IMR-90 (cell line): Measurements from ENCODE around the gene PLEKHG4. TPM values are rescaled to one million over a fixed set of nuclear protein-coding genes. Genes with fewer than 3 reads are reported as not detected.

ENCODE experiments used
- ATAC-seq: fragments of 200-7000 bp; cut with Tn5 transposase; 2 replicates; pipeline ENCODE4 v1.9.1; 2020; ENCODE audit warnings: low read depth, mild to moderate bottlenecking, moderate library complexity
- BruUV-seq: library from RNA; stranded (reverse); fragments of 400-500 nt; replicated peaks from 2 replicates; lab custom pipeline; 2021; lab: Mats Ljungman, UMichigan
- CTCF ChIA-PET: fragments of 300-600 bp; formaldehyde crosslinking; extraction: SDS; loops from one replicate; lab custom pipeline; 2021; ENCODE audit warnings: antibody characterized with exemption; lab: Yijun Ruan, JAX
- POLR2A ChIA-PET: fragments of 300-600 bp; sonication (Branson Sonifier 250); formaldehyde crosslinking; loops from one replicate; lab custom pipeline; 2022; ENCODE audit warnings: antibody characterized with exemption; ENCODE audit not compliant: unreplicated experiment; lab: Charles Lee
- DNase-seq: peaks from one replicate; pipeline ENCODE4 v3.0.0; 2013
- H2AFZ ChIP-seq: replicated peaks from 2 replicates; pipeline ENCODE3; 2013; ENCODE audit warnings: low read length, mild to moderate bottlenecking; ENCODE audit not compliant: poor library complexity
- H2AK5ac ChIP-seq: 2 replicates; pipeline ENCODE4 v1.6.1; 2013; ENCODE audit warnings: low read depth, low read length, inconsistent platforms
- H2AK9ac ChIP-seq: replicated peaks from 2 replicates; pipeline ENCODE3; 2013; ENCODE audit warnings: mild to moderate bottlenecking, low read depth, low read length, moderate library complexity; ENCODE audit not compliant: poor library complexity
- H2BK120ac ChIP-seq: 2 replicates; pipeline ENCODE4 v1.6.1; 2013; ENCODE audit warnings: low read depth, low read length, inconsistent platforms
- H2BK15ac ChIP-seq: 3 replicates; pipeline ENCODE4 v1.6.1; 2013; ENCODE audit warnings: low read depth, low read length, inconsistent platforms
- H2BK20ac ChIP-seq: 2 replicates; pipeline ENCODE4 v1.6.1; 2013; ENCODE audit warnings: low read depth, mild to moderate bottlenecking, inconsistent platforms, low read length, moderate library complexity
- H2BK5ac ChIP-seq: 2 replicates; pipeline ENCODE4 v1.6.1; 2013; ENCODE audit warnings: mild to moderate bottlenecking, low read depth, low read length, inconsistent platforms; ENCODE audit not compliant: poor library complexity, severe bottlenecking
- H3K14ac ChIP-seq: replicated peaks from 2 replicates; pipeline ENCODE4 v1.6.1; 2013; ENCODE audit warnings: low read depth, low read length, inconsistent platforms
- H3K18ac ChIP-seq: 2 replicates; pipeline ENCODE4 v1.6.1; 2013; ENCODE audit warnings: low read depth, low read length, control low read depth
- H3K23ac ChIP-seq: 2 replicates; pipeline ENCODE4 v1.6.1; 2013; ENCODE audit warnings: low read depth, low read length, inconsistent platforms
- H3K27ac ChIP-seq: 2 replicates; pipeline ENCODE4 v1.5.1; 2013; ENCODE audit warnings: mild to moderate bottlenecking, control low read depth, low read length; ENCODE audit not compliant: insufficient read depth
- H3K27me3 ChIP-seq: 2 replicates; pipeline ENCODE4 v1.6.1; 2013; ENCODE audit warnings: low read length; ENCODE audit not compliant: control insufficient read depth, insufficient read depth
- H3K36me3 ChIP-seq: 2 replicates; pipeline ENCODE4 v1.6.1; 2013; ENCODE audit warnings: low read length, mixed read lengths; ENCODE audit not compliant: control insufficient read depth, insufficient read depth
- H3K4ac ChIP-seq: 2 replicates; pipeline ENCODE4 v1.6.1; 2013; ENCODE audit warnings: low read depth, low read length, inconsistent platforms
- H3K4me1 ChIP-seq: 2 replicates; pipeline ENCODE4 v1.6.1; 2013; ENCODE audit warnings: low read length, mixed read lengths; ENCODE audit not compliant: control insufficient read depth, insufficient read depth
- H3K4me2 ChIP-seq: 2 replicates; pipeline ENCODE4 v1.6.1; 2013; ENCODE audit warnings: low read depth, mild to moderate bottlenecking, control low read depth, low read length, moderate library complexity
- H3K4me3 ChIP-seq: 2 replicates; pipeline ENCODE4 v1.5.1; 2013; ENCODE audit warnings: low read depth, mild to moderate bottlenecking, control low read depth, low read length, moderate library complexity; ENCODE audit not compliant: insufficient read depth
- H3K56ac ChIP-seq: 2 replicates; pipeline ENCODE4 v1.6.1; 2013; ENCODE audit warnings: low read length, inconsistent platforms; ENCODE audit not compliant: insufficient read depth; ENCODE audit errors: extremely low read depth
- H3K79me1 ChIP-seq, 2 experiments: 2 replicates each; pipeline ENCODE4 v1.6.1; 2013; ENCODE audit warnings: low read length in 2 of 2, inconsistent platforms in 1 of 2, low read depth in 1 of 2
- H3K9ac ChIP-seq: 2 replicates; pipeline ENCODE4 v1.6.1; 2013; ENCODE audit warnings: low read depth, low read length, control low read depth
- H3K9me1 ChIP-seq: 2 replicates; pipeline ENCODE4 v1.6.1; 2013; ENCODE audit warnings: low read length, inconsistent platforms; ENCODE audit not compliant: insufficient read depth
- H3K9me3 ChIP-seq: 2 replicates; pipeline ENCODE4 v1.6.1; 2013; ENCODE audit warnings: low read length; ENCODE audit not compliant: control insufficient read depth, insufficient read depth
- H4K20me1 ChIP-seq: 2 replicates; pipeline ENCODE4 v1.6.1; 2013; ENCODE audit warnings: low read length, inconsistent platforms; ENCODE audit not compliant: insufficient read depth
- H4K5ac ChIP-seq: 2 replicates; pipeline ENCODE4 v1.6.1; 2013; ENCODE audit warnings: mild to moderate bottlenecking, low read depth, low read length, control low read depth
- H4K8ac ChIP-seq, 2 experiments: 2 replicates each; pipeline ENCODE4 v1.6.1; 2013; ENCODE audit warnings: low read depth in 2 of 2, low read length in 2 of 2, control low read depth in 1 of 2, inconsistent platforms in 1 of 2
- H4K91ac ChIP-seq: 2 replicates; pipeline ENCODE4 v1.6.1; 2013; ENCODE audit warnings: low read depth, low read length, inconsistent platforms; ENCODE audit not compliant: insufficient read depth
- BHLHE40 ChIP-seq: fragments of 150-350 bp; IDR thresholded peaks from 2 replicates; pipeline ENCODE4 v1.6.1; 2016; ENCODE audit warnings: mild to moderate bottlenecking, low read depth, low read length
- CEBPB ChIP-seq: IDR thresholded peaks from 2 replicates; pipeline ENCODE4 v1.6.1; 2012; ENCODE audit warnings: low read depth, low read length, improper control_type of control experiment
- CTCF ChIP-seq: conservative IDR thresholded peaks from 2 replicates; pipeline ENCODE4 v1.5.1; 2012; ENCODE audit warnings: mild to moderate bottlenecking, low read depth, low read length, improper control_type of control experiment
- FOS ChIP-seq: fragments of 150-350 bp; IDR thresholded peaks from 2 replicates; pipeline ENCODE4 v1.6.1; 2016; ENCODE audit warnings: low read depth, low read length
- MAFK ChIP-seq: IDR thresholded peaks from 2 replicates; pipeline ENCODE4 v1.6.1; 2012; ENCODE audit warnings: low read depth, low read length, improper control_type of control experiment
- MAZ ChIP-seq: IDR thresholded peaks from 2 replicates; pipeline ENCODE4 v1.6.1; 2012; ENCODE audit warnings: low read depth, mild to moderate bottlenecking, low read length, improper control_type of control experiment, moderate library complexity, borderline replicate concordance
- MXI1 ChIP-seq: IDR thresholded peaks from 2 replicates; pipeline ENCODE4 v1.6.1; 2012; ENCODE audit warnings: low read depth, mild to moderate bottlenecking, low read length, moderate library complexity, borderline replicate concordance
- NFE2L2 ChIP-seq: fragments of 150-350 bp; IDR thresholded peaks from 2 replicates; pipeline ENCODE4 v1.6.1; 2016; ENCODE audit warnings: low read depth, mild to moderate bottlenecking, low read length
- POLR2A ChIP-seq: IDR thresholded peaks from 2 replicates; pipeline ENCODE4 v1.6.1; 2012; ENCODE audit warnings: mild to moderate bottlenecking, low read depth, low read length
- RAD21 ChIP-seq: IDR thresholded peaks from 2 replicates; pipeline ENCODE4 v1.6.1; 2012; ENCODE audit warnings: low read length, improper control_type of control experiment
- RCOR1 ChIP-seq: IDR thresholded peaks from 2 replicates; pipeline ENCODE4 v1.6.1; 2012; ENCODE audit warnings: mild to moderate bottlenecking, low read length, improper control_type of control experiment; ENCODE audit not compliant: insufficient replicate concordance
- RFX5 ChIP-seq: IDR thresholded peaks from 2 replicates; pipeline ENCODE4 v1.8.0; 2012; ENCODE audit warnings: low read depth, mild to moderate bottlenecking, low read length, moderate library complexity
- SMC3 ChIP-seq: fragments of 150-350 bp; IDR thresholded peaks from 2 replicates; pipeline ENCODE4 v1.6.1; 2016; ENCODE audit warnings: low read depth, mild to moderate bottlenecking, antibody characterized with exemption, low read length, moderate library complexity
- WGBS, 2 experiments: methylation state at CpG; one replicate each; pipeline versions ENCODE4 v1.1.5 to v1.1.7; 2013; ENCODE audit warnings: missing lambda C conversion rate in 2 of 2; ENCODE audit not compliant: insufficient read length in 1 of 2; ENCODE audit errors: extremely low coverage in 2 of 2; 5-methylcytosine and 5-hydroxymethylcytosine counted together
- dilution Hi-C: fragments of 300-500 bp; cut with HindIII; formaldehyde crosslinking; loops from one replicate; pipeline ENCODE4 v1.14.3; 2018; ENCODE audit warnings: low sequenced_read_pairs; ENCODE audit not compliant: unreplicated experiment
- in situ Hi-C: fragments of 300-500 bp; cut with MboI; formaldehyde crosslinking; loops from 3 replicates; pipeline ENCODE4 v1.14.3; 2019; ENCODE audit warnings: low sequenced_read_pairs, inconsistent platforms, mixed read lengths
- intact Hi-C: fragments of 100-400 bp; cut with micrococcal nuclease; formaldehyde crosslinking; loops from 2 replicates; pipeline ENCODE4 v1.10.0; 2022
- polyA plus RNA-seq, 3 experiments: library from polyadenylated mRNA; depleted of rRNA; stranded (reverse); fragments of >200 nt; gene quantifications; 2 replicates each; pipeline ENCODE4 v1.2.3, GENCODE V29; 2012; ENCODE audit warnings: low replicate concordance in 1 of 3
- total RNA-seq: library from RNA; depleted of rRNA; stranded (reverse); fragments of >200 nt; gene quantifications from 2 replicates; pipeline ENCODE4 v1.2.3, GENCODE V29; 2012
- TF ChIP-seq, protein P1 (sequence below): fragments of 150-350 bp; IDR thresholded peaks from 2 replicates; pipeline ENCODE4 v1.6.1; 2017; ENCODE audit warnings: mild to moderate bottlenecking, antibody characterized with exemption, low read length, low read depth
- TF ChIP-seq, protein P2 (sequence below): fragments of 150-350 bp; IDR thresholded peaks from 2 replicates; pipeline ENCODE4 v1.6.1; 2016; ENCODE audit warnings: low read depth, mild to moderate bottlenecking, low read length, moderate library complexity, borderline replicate concordance

The PLEKHG4 gene
- total and polyA plus RNA-seq, 2 of the 4 experiments (the other 2 are of a cell fraction), result 14.0 to 50.7 TPM

GRCh38 chr16:67302076-67302475 is 22.7 kb downstream of the PLEKHG4 start (continued):
- TF ChIP-seq SMC3, result no peak
- no peak for TF ChIP-seq MXI1
- no peak for TF ChIP-seq MAZ
- no peak for TF ChIP-seq FOS

DNA sequence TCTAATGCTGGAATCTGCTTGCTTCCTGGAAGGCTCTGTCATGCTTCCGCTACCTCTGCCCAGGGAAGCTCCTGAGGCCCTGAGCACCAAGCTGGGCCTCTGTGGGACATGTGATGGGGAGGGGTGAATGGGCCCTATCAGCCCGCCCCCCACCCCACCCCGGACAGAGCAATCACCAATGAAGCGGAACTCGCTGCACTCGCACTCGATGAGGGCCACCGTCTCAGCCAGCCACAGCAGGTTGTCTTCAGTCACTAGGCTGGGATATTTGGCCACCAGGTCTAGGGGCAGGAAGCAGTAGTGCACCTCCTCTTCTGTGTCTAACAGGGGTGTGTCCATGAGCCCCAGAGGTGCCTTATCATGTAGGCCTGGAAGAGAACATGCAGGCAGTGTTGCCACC is 23.6 kb downstream of the PLEKHG4 start:
- Histone ChIP-seq H3K79me1 (no peaks in the 10 kb centered on the region), H2BK20ac (no peak overlapping the region), H3K9me3 (no peaks in the 10 kb centered on the region), H2AFZ (no peak overlapping the region), H3K4me3 (no peak overlapping the region), H3K4me1 (peaks cover 4% of the 10 kb centered on the region), H2AK9ac (no peak overlapping the region), H4K5ac (no peak overlapping the region), H4K20me1 (no peaks in the 10 kb centered on the region), H3K4ac (no peak overlapping the region), H4K91ac (no peak overlapping the region), H3K4me2 (no peak overlapping the region), H3K9me1 (no peaks in the 10 kb centered on the region; the same call in 1 of the 2 replicates), H2BK15ac (no peak overlapping the region), H3K9ac (no peak overlapping the region), H3K56ac (no peak overlapping the region), H3K36me3 (no peaks in the 10 kb centered on the region), H3K27me3 (no peaks in the 10 kb centered on the region), H3K27ac (no peak overlapping the region), H2AK5ac (peak overlapping the region; percentile 4; the same call in 1 of the 2 replicates), H3K18ac (no peak overlapping the region), H3K14ac (no peak overlapping the region), H2BK120ac (no peak overlapping the region; the same call in 1 of the 2 replicates), H3K23ac (no peak overlapping the region), H4K8ac (no peak overlapping the region), H2BK5ac (no peak overlapping the region)
- CTCF ChIA-PET, result no interaction called here
- no TSS peak for BruUV-seq
- no CpG with 5 or more reads among the region's 8 CpGs for WGBS, 2 experiments
- ATAC-seq, result no peak
- no peak for DNase-seq
- intact Hi-C loops (no loop called here), dilution Hi-C loops (no loop called here), in situ Hi-C loops (no loop called here)
- POLR2A ChIA-PET, result no interaction called here
- TF ChIP-seq BHLHE40 (no peak), RFX5 (no peak), NFE2L2 (no peak), CTCF (no peak), RAD21 (no peak), MAZ (no peak), FOS (no peak), SMC3 (no peak), MXI1 (no peak), CEBPB (no peak), POLR2A (no peak), RCOR1 (no peak), MAFK (no peak)
- TF ChIP-seq, protein P1, sequence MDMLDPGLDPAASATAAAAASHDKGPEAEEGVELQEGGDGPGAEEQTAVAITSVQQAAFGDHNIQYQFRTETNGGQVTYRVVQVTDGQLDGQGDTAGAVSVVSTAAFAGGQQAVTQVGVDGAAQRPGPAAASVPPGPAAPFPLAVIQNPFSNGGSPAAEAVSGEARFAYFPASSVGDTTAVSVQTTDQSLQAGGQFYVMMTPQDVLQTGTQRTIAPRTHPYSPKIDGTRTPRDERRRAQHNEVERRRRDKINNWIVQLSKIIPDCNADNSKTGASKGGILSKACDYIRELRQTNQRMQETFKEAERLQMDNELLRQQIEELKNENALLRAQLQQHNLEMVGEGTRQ, result no peak
- TF ChIP-seq, protein P2, sequence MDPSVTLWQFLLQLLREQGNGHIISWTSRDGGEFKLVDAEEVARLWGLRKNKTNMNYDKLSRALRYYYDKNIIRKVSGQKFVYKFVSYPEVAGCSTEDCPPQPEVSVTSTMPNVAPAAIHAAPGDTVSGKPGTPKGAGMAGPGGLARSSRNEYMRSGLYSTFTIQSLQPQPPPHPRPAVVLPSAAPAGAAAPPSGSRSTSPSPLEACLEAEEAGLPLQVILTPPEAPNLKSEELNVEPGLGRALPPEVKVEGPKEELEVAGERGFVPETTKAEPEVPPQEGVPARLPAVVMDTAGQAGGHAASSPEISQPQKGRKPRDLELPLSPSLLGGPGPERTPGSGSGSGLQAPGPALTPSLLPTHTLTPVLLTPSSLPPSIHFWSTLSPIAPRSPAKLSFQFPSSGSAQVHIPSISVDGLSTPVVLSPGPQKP, result no peak
